ENCODE results near the gene UBTF.

Gene UBTF

GRCh38 chr17:44219616-44220212, at the start of gene UBTF:
Gene UBTF (minus strand): TSS chr17:44219675. CDS start chr17:44218229, 1,446 bp downstream.
- Histone ChIP-seq H3K36me3 (ENCODE audit: control insufficient read depth, insufficient read depth, low read length) (no peaks in the 10 kb centered on the region), H3K9ac (peak within 1 kb of the TSS; percentile 88), H3K79me2 (peaks cover 26% of the 10 kb centered on the region), H3K27me3 (ENCODE audit: control insufficient read depth, insufficient read depth, low read length) (no peaks in the 10 kb centered on the region), H3K4me1 (peaks cover 25% of the 10 kb centered on the region), H3K4me3 (ENCODE audit: low read depth, low read length) (peak within 1 kb of the TSS; percentile 96), H3K27ac (peak within 1 kb of the TSS; percentile 94), H3K4me2 (ENCODE audit: low read length) (peak within 1 kb of the TSS; percentile 78), H3K9me3 (ENCODE audit: control insufficient read depth, low read length) (no peaks in the 10 kb centered on the region), H2AFZ (peak within 1 kb of the TSS; percentile 73)
- TF ChIP-seq, protein P1, sequence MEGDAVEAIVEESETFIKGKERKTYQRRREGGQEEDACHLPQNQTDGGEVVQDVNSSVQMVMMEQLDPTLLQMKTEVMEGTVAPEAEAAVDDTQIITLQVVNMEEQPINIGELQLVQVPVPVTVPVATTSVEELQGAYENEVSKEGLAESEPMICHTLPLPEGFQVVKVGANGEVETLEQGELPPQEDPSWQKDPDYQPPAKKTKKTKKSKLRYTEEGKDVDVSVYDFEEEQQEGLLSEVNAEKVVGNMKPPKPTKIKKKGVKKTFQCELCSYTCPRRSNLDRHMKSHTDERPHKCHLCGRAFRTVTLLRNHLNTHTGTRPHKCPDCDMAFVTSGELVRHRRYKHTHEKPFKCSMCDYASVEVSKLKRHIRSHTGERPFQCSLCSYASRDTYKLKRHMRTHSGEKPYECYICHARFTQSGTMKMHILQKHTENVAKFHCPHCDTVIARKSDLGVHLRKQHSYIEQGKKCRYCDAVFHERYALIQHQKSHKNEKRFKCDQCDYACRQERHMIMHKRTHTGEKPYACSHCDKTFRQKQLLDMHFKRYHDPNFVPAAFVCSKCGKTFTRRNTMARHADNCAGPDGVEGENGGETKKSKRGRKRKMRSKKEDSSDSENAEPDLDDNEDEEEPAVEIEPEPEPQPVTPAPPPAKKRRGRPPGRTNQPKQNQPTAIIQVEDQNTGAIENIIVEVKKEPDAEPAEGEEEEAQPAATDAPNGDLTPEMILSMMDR (IDR thresholded peaks at IDR 0.05): no peak

- Histone ChIP-seq H3K4me2 (ENCODE audit: low read length) (no peak overlapping the region), H3K4me3 (ENCODE audit: low read depth, low read length) (no peak overlapping the region), H3K9me3 (ENCODE audit: control insufficient read depth, low read length) (no peaks in the 10 kb centered on the region), H3K4me1 (no peaks in the 10 kb centered on the region), H2AFZ (no peak overlapping the region), H3K27ac (no peak overlapping the region), H3K79me2 (no peaks in the 10 kb centered on the region), H3K36me3 (ENCODE audit: control insufficient read depth, insufficient read depth, low read length) (no peaks in the 10 kb centered on the region), H3K27me3 (ENCODE audit: control insufficient read depth, insufficient read depth, low read length) (no peaks in the 10 kb centered on the region), H3K9ac (no peak overlapping the region)
- TF ChIP-seq, protein P1 (IDR thresholded peaks at IDR 0.05): no peak
Observed at GRCh38 chr17:44268709-44269534, 49.4 kb upstream of the UBTF start.

DNA sequence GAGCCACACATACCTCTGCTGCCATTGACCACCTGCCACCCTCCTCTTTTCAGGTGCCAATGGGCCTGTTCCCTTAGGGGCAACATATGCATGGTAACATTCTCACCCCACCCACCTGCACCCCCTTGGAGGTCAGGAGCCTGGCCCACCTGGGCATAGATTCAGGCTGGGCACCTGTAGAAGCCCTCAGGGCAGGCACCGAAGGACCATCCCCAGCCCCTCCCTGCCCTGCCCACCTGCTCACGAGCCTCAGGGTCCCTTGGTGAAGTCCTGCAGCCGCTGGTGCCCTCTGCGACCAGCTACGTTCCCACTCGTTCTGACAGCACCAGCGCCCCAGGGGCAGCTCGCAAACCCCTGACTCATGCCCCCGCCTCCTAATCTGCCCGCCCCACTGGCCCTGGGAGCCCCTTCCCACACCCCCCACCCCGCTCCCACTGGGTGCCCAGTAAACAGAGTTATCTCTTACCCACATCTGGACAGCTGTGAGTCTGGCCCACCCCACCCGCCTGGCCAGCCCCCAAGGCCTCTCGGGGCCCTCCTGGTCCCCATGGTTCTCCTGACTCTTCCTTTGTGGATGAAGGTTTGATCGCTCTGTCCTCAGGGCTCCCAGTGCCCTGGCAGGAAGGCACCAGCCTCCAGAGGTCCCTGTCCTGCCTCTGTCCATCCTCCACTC, 48.5 kb upstream of the UBTF start, which contains the start of gene SLC4A1:
Gene SLC4A1 (minus strand): TSS at position 318 of the 673 bp plus-strand sequence. CDS start 5,269 bp downstream, outside the sequence.
- Histone ChIP-seq H3K4me1 (no peaks in the 10 kb centered on the region), H3K79me2 (no peaks in the 10 kb centered on the region), H3K4me2 (ENCODE audit: low read length) (no peak within 1 kb of the TSS), H3K9me3 (ENCODE audit: control insufficient read depth, low read length) (no peaks in the 10 kb centered on the region), H2AFZ (no peak within 1 kb of the TSS), H3K27me3 (ENCODE audit: control insufficient read depth, insufficient read depth, low read length) (no peaks in the 10 kb centered on the region), H3K36me3 (ENCODE audit: control insufficient read depth, insufficient read depth, low read length) (no peaks in the 10 kb centered on the region), H3K4me3 (ENCODE audit: low read depth, low read length) (no peak within 1 kb of the TSS), H3K27ac (no peak within 1 kb of the TSS), H3K9ac (no peak within 1 kb of the TSS)
- TF ChIP-seq, protein P1 (IDR thresholded peaks at IDR 0.05): no peak

GRCh38 chr17:44267165-44267455, 47.6 kb upstream of the UBTF start:
- Histone ChIP-seq H3K4me1 (no peaks in the 10 kb centered on the region), H3K27me3 (ENCODE audit: control insufficient read depth, insufficient read depth, low read length) (no peaks in the 10 kb centered on the region), H3K36me3 (ENCODE audit: control insufficient read depth, insufficient read depth, low read length) (no peaks in the 10 kb centered on the region), H3K9ac (no peak overlapping the region), H3K4me3 (ENCODE audit: low read depth, low read length) (no peak overlapping the region), H2AFZ (no peak overlapping the region), H3K27ac (no peak overlapping the region), H3K9me3 (ENCODE audit: control insufficient read depth, low read length) (no peaks in the 10 kb centered on the region), H3K4me2 (ENCODE audit: low read length) (no peak overlapping the region), H3K79me2 (no peaks in the 10 kb centered on the region)
- TF ChIP-seq, protein P1 (IDR thresholded peaks at IDR 0.05): no peak

All from parathyroid adenoma (tissue), 2 donors.